Right atrium auricular region (tissue), 2 donors: ENCODE results near the gene SMPD3. TPM values are rescaled to one million over a fixed set of nuclear protein-coding genes. Genes with fewer than 3 reads are reported as not detected.

Experiments
- DNase-seq: peaks from one replicate; pipeline ENCODE4 v3.0.0-alpha.2; 2019; ENCODE audit warnings: low spot score
- H3K27ac ChIP-seq, 2 donors: fragments of 200-600 bp; sonication (generic); 1 replicate in 1 of 2; 2 replicates in 1 of 2; pipeline ENCODE4 v1.5.1; 2016 to 2019
- H3K27me3 ChIP-seq, 2 donors: fragments of 200-600 bp; sonication (generic); one replicate each; pipeline versions ENCODE4 v1.5.1 to v1.6.0; 2017 to 2019
- H3K36me3 ChIP-seq: fragments of 200-600 bp; sonication (generic); one replicate; pipeline ENCODE4 v1.5.1; 2016
- H3K4me1 ChIP-seq, 2 donors: fragments of 200-600 bp; sonication (generic); one replicate each; pipeline versions ENCODE4 v1.5.1 to v1.6.0; 2017 to 2019
- H3K4me3 ChIP-seq, 2 donors: fragments of 200-600 bp; sonication (generic); 1 replicate in 1 of 2; 2 replicates in 1 of 2; pipeline ENCODE4 v1.5.1; 2017 to 2019; ENCODE audit warnings: mild to moderate bottlenecking in 1 of 2, moderate library complexity in 1 of 2
- H3K9me3 ChIP-seq, 2 donors: fragments of 200-600 bp; sonication (generic); one replicate each; pipeline ENCODE4 v1.5.1; 2019
- total RNA-seq, 2 donors: library from RNA; depleted of rRNA; stranded (reverse); fragments of >200 nt; gene quantifications; one replicate each; pipeline ENCODE4 v1.1.0, GENCODE V29; 2016
- TF ChIP-seq, protein P1 (sequence below), 2 donors: fragments of 200-600 bp; sonication (generic); IDR thresholded peaks; one replicate each; pipeline ENCODE4 v1.5.1; 2019; ENCODE audit warnings: antibody characterized with exemption in 2 of 2

Gene SMPD3
- total RNA-seq, 2 donors from 2014 or later, result 3.0 to 4.4 TPM

DNA sequence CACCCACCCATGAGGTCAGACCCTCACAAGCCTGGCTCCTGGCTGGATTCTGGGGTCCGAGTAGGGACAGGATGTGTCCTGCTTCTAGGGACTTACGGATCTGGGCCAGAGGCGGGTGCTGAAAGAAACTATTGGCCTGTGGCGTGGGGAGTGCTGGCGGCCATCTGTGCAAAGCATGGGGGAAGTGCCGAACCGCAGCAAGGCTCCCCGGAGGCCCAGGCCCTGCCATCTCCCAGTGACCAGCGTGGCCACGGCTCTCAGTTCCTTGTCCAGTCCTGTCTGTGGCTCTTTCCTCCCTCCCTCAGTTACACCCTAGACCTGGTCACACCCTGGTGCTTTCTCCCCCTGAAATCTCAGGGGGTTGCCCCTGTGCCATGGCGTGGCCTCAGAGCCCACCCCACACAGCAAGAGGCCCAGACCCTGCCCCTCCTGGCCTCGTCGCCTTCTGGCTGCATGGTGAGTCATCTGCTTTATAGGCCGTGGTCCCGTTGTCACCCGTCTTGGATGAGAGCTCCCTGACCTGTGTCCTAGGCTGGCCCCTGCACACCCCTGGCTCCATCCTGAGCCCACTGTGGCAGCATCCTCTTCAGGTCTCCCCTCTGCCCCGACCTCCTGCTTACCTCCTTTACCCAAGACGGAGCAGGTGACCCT, 83.0 kb downstream of the SMPD3 start:
- H3K36me3 ChIP-seq, result no peaks in the 10 kb centered on the region
- DNase-seq, result no peak
- TF ChIP-seq, protein P1, sequence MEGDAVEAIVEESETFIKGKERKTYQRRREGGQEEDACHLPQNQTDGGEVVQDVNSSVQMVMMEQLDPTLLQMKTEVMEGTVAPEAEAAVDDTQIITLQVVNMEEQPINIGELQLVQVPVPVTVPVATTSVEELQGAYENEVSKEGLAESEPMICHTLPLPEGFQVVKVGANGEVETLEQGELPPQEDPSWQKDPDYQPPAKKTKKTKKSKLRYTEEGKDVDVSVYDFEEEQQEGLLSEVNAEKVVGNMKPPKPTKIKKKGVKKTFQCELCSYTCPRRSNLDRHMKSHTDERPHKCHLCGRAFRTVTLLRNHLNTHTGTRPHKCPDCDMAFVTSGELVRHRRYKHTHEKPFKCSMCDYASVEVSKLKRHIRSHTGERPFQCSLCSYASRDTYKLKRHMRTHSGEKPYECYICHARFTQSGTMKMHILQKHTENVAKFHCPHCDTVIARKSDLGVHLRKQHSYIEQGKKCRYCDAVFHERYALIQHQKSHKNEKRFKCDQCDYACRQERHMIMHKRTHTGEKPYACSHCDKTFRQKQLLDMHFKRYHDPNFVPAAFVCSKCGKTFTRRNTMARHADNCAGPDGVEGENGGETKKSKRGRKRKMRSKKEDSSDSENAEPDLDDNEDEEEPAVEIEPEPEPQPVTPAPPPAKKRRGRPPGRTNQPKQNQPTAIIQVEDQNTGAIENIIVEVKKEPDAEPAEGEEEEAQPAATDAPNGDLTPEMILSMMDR (IDR thresholded peaks at IDR 0.05), result no peak
- no peaks in the 10 kb centered on the region for H3K27me3 ChIP-seq
- no peaks in the 10 kb centered on the region for H3K9me3 ChIP-seq
- no peak overlapping the region for H3K27ac ChIP-seq
- no peaks in the 10 kb centered on the region for H3K4me1 ChIP-seq
- H3K4me3 ChIP-seq, result no peak overlapping the region

DNA sequence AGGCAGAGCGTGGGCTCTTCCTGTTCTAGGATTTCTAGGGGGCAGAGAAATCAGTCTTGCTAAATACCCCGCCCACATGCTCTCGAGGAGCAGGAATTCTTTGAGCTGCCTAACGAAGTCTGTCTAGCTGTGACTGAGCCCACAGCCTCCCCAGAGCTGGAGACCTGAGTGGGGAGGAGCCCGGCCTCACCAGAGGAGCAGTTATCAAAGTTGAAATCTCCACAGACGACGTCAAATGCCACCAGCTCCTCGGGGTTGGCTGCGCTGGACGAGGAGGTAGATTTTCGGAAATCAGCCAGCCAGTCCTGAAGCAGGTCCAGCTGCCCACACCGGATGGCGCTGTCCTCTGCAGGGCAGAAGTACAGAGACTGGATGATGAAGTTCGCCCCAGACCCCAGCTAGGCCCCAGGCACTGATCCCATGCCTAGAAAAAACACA, 83.7 kb downstream of the SMPD3 start:
- no peak for DNase-seq
- Histone ChIP-seq H3K36me3 (no peaks in the 10 kb centered on the region), H3K4me1 (no peaks in the 10 kb centered on the region), H3K9me3 (no peaks in the 10 kb centered on the region), H3K4me3 (no peak overlapping the region), H3K27ac (no peak overlapping the region), H3K27me3 (no peaks in the 10 kb centered on the region)
- TF ChIP-seq, protein P1 (IDR thresholded peaks at IDR 0.05), result no peak

DNA sequence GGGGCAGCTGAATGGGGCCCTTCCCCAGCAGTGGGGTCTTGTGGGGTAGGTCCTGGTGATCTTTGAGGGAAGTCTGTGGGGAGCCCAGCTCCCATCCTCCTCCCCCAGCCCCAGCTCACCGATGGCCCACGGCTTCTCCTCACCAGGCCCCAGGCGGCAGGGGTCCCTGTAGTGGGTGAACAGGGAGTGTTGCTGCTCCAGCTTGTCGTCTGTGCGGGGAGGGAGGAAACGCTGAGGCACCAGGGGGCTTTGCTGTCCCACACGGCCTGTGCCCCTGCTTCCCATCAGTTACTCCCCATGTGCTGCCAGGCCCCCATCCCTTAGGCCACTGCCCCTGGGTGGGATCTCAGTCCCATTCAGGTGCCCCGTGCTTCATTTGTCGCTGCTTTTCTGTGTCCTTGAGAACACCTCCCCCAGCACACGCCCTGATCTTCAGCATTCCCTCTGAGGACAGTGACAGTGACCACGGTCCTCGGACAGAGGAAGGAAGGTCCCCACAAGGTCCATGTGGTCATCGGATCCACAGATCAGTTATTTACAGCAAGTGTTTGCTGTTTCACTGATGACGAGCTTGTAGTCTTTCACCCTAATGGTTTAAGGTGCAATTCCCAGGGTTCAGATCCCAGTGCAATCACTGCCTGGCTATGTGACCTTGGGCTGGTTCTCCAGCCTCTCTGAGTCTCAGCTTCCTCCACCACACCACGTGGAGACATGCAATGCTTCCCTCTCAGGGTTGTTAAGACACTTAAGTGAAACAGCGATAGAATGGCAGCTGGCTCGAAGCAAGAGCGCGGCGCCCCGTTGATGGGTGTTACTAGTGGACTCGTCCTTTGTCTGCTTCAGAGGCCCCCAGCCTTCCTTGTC, 84.4 kb downstream of the SMPD3 start:
- no peaks in the 10 kb centered on the region for H3K27me3 ChIP-seq
- DNase-seq, result no peak
- no peak overlapping the region for H3K4me3 ChIP-seq
- H3K4me1 ChIP-seq, result no peaks in the 10 kb centered on the region
- H3K9me3 ChIP-seq, result no peaks in the 10 kb centered on the region
- H3K27ac ChIP-seq, result no peak overlapping the region
- peaks cover 3% of the 10 kb centered on the region for H3K36me3 ChIP-seq
- TF ChIP-seq, protein P1 (IDR thresholded peaks at IDR 0.05), result no peak

DNA sequence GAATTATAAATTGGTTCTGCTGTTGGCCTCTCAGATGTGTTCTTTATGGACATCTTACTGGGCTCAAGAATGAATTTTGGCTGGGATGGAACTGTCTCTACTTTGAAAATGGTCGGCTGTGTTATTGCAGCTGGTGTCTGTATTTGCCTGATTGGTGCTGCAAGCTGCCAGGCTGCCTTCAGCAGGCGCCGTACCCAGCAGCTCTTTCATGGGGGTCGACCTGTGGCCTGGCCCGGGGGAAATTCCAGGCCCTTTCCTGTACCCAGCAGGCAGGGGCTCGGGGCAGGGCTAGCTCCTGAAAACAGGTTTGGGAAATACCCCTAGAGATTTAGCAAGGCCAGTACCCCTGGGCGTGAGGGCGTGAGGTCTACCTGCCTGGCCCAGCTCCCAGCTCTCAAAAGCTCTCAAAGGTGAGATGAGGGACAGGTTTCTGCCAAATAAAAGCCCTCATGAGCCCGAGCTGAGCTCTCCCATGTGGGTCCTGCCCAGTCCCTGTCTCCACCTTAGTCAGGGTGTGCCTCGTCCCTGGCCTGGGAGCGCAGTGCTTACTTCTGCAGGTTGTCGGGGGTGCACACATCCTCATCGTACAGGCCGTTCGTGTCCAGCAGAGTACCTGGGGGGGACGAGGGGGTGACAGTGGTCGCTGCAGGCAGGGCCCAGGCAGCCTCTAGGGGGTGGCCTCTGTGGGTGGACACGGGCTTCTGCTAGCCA, 85.2 kb downstream of the SMPD3 start:
- TF ChIP-seq, protein P1 (IDR thresholded peaks at IDR 0.05), result no peak
- Histone ChIP-seq H3K9me3 (no peaks in the 10 kb centered on the region), H3K27me3 (no peaks in the 10 kb centered on the region), H3K4me3 (no peak overlapping the region), H3K36me3 (peaks cover 4% of the 10 kb centered on the region), H3K27ac (no peak overlapping the region), H3K4me1 (no peaks in the 10 kb centered on the region)
- no peak for DNase-seq

DNA sequence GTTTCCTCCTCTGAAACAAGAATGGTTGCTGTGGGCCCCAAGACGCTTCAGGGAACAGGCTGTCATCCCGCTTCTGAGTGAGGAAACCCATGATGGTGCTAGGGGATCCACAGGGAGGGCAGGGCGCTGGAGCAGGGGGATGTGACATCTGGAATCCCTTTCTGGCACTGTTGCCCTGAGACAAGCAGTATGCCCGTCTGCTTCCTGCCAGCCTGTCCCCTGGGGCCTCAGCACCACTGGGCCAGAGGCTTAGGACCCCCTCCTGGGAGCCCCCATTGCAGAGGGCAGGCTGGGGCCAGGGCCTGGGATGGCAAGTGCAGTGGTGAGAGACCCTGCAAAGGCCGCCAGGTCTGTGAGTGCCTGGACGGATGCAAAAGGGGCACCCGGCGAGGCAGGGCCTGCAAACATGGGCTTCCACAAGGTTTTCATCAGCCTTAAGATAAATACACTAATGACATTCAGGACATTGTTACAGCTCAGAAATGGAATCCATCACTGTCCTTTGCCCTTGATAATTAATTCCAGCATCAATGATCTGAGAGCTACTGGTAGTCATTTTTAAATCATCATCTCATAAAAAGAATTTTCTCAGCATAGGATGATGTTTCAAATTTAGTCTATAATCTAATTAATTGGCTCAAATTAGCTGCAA, 85.9 kb downstream of the SMPD3 start:
- Histone ChIP-seq H3K27me3 (no peaks in the 10 kb centered on the region), H3K4me1 (no peaks in the 10 kb centered on the region), H3K36me3 (peaks cover 10% of the 10 kb centered on the region), H3K9me3 (no peaks in the 10 kb centered on the region), H3K4me3 (no peak overlapping the region), H3K27ac (no peak overlapping the region)
- TF ChIP-seq, protein P1 (IDR thresholded peaks at IDR 0.05), result no peak
- no peak for DNase-seq
